NCI-H1694 (cell line): ENCODE measurements around the gene NRXN3.

Source experiments
- DNase-seq: peaks from one replicate; lab custom pipeline; 2025; lab: John Stamatoyannopoulos, UW

The NRXN3 gene

DNA sequence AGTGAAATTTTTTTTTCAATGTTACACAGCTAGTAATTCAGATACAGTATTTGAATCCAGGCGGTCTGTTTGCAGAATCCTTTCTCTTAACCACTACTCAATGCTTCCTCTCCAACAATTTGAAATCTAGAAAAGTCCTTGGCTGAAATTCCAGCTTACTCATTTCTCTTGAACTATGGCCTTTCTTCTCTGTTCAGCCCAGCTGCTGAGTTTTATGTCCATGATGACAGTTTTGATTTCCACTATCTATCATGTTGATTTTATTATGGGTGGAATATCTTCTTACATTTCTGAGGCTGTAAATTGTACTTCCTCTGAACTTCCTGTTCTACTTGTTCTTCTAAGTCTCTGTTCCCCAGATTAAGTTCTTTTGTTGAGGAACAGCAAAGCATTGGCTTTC, 1725.8 kb downstream of the NRXN3 start:
- no peak for DNase-seq

- DNase-seq = no peak
Observed at GRCh38 chr14:79899610-79900009, 1729.4 kb downstream of the NRXN3 start.

DNA sequence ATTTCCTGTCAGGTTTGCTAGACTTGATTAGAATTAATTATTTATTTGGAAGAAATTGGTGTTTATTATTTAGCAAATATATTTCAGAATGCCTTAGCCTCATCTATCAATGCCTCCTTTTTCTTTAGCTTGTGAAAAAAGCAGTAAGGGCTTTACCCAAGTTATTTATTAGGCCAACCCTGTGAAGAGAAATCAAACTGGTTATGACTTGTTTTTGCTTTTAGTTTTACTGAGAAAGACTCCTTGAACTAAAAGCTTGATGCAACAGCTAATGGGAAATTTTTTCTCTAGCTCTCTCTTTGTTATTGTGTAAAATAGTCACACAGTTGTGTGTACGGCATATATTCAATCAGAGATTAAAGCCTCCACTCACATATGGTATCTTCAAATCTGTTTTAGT, 1734.3 kb downstream of the NRXN3 start:
- DNase-seq = no peak

DNA sequence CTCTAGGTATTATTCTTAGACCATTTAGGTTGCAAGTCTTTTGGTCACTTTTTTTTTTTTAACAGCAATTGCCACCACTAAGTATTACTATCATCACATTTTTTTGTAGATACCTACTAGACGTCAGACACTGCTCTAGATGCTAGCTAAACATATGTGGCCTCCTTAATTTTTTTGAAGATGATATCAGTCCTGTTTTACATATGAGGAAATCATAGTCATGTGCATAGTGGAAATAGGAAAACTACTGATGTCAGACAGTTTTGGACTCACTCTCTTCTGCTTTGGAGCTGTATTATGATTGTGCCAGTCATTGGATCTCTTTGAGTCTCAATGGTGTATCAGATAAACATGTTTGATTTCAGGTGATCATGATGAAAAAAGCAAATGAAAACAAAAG, 1736.8 kb downstream of the NRXN3 start:
- DNase-seq = no peak

DNA sequence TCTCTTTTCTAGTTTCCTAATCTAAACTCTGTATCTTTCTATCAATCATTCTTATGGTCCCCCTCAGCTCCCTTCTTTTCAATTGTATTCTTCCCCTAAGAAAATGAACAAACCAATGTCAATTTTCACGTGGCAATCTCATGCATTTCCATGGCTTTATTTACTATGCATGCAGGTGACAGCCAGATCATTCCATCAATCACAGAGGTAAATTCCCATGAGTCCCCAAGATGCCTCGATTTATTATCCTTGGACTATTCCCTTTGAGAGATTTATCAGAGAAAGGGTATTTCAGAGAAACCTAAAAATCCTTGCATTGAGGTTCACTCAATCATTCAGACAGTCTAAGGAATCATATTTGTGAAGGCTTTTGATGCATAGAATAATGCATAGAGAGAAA, 1739.9 kb downstream of the NRXN3 start:
- DNase-seq = no peak

- DNase-seq = no peak
Observed at GRCh38 chr14:79911744-79912143, 1741.6 kb downstream of the NRXN3 start.

GRCh38 chr14:79914595-79914994, 1744.4 kb downstream of the NRXN3 start:
- DNase-seq = no peak

- DNase-seq = peak; percentile 83
Observed at GRCh38 chr14:79915406-79915805, 1745.2 kb downstream of the NRXN3 start.

DNA sequence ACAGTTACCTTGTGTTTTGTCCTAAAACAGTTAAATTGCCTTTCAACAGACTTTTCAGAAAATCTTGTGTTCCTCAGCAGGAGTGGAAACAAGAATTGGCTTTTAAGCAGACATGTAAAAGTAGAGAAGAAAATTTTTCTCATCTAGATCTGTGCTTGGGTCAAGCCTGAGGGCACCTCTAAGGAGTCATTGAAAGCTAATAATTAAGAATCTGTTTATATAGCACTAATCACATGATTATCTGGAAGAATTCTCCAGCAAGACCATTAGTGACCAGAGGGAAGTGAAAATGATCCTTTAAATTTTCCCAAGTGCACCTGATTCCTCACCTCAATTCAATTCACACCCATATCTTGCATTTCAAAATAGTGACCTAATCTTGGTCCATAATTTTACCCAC, 1746.1 kb downstream of the NRXN3 start:
- DNase-seq = no peak

DNA sequence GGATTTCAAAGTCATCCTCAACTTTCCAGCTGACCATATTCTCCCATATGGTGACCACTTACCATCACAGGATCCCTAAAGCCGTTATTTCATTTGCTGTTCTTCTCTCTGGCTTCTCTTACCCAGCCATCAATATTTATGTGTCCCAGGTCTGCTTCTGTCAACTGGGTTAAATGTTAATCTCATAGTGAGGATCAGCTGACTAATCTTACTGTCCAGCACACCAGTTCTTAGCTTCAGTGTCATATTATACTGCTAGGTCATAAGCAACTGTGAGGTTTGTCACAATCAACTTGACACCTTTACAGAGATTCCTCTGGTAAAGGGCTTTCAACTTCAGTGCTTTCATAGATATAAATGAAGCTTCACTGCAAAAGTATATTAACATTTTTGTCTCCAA, 1746.7 kb downstream of the NRXN3 start:
- DNase-seq = no peak
